Mesothelial cell of epicardium (in vitro differentiated cells): ENCODE data around the gene JUN. TPM values are rescaled to one million over a fixed set of nuclear protein-coding genes. Genes with fewer than 3 reads are reported as not detected.

ENCODE experiments used
- DNase-seq, 2 experiments: peaks; one replicate each; pipeline ENCODE4 v3.0.0; 2021; ENCODE audit warnings: low spot score in 2 of 2; ENCODE audit not compliant: unreplicated experiment in 2 of 2
- H3K27ac Mint-ChIP-seq: 2 replicates; pipeline ENCODE4 v1.8.0; 2021; ENCODE audit warnings: mixed read lengths
- H3K27me3 Mint-ChIP-seq: 2 replicates; pipeline ENCODE4 v1.8.0; 2021; ENCODE audit warnings: low read depth, mixed read lengths
- H3K36me3 Mint-ChIP-seq: 2 replicates; pipeline ENCODE4 v1.8.0; 2021; ENCODE audit warnings: mixed read lengths
- H3K4me1 Mint-ChIP-seq: 2 replicates; pipeline ENCODE4 v1.8.0; 2021; ENCODE audit warnings: mixed read lengths
- H3K4me3 Mint-ChIP-seq: 2 replicates; pipeline ENCODE4 v1.8.0; 2021; ENCODE audit warnings: mild to moderate bottlenecking, moderate library complexity, mixed read lengths
- H3K9me3 Mint-ChIP-seq: 2 replicates; pipeline ENCODE4 v1.8.0; 2021; ENCODE audit warnings: mixed read lengths
- CTCF ChIP-seq: fragments of 200-600 bp; sonication (generic); IDR thresholded peaks from one replicate; pipeline ENCODE4 v1.5.0; 2021; ENCODE audit warnings: antibody characterized with exemption; ENCODE audit not compliant: unreplicated experiment
- total RNA-seq: library from RNA; stranded (reverse); gene quantifications from 3 replicates; pipeline ENCODE4 v1.2.1, GENCODE V29; 2021

JUN gene
- total RNA-seq, 1 donor from 2014 or later = 242 TPM

- Mint-ChIP-seq H3K9me3 (no peaks in the 10 kb centered on the region), H3K4me3 (no peak overlapping the region), H3K27me3 (no peaks in the 10 kb centered on the region), H3K27ac (peak overlapping the region; percentile 95), H3K36me3 (no peaks in the 10 kb centered on the region), H3K4me1 (peaks cover 48% of the 10 kb centered on the region)
- no peak for TF ChIP-seq CTCF
- no peak for DNase-seq
Observed at GRCh38 chr1:58813801-58814200, 30.0 kb upstream of the JUN start.

- Mint-ChIP-seq H3K27me3 (no peaks in the 10 kb centered on the region), H3K4me1 (peaks cover 44% of the 10 kb centered on the region), H3K9me3 (no peaks in the 10 kb centered on the region), H3K36me3 (no peaks in the 10 kb centered on the region), H3K27ac (peak overlapping the region; percentile 95), H3K4me3 (no peak overlapping the region)
- DNase-seq = no peak
- no peak for TF ChIP-seq CTCF
Observed at GRCh38 chr1:58813361-58813760, 29.5 kb upstream of the JUN start.

GRCh38 chr1:58812926-58813325 is 29.1 kb upstream of the JUN start:
- H3K4me3 Mint-ChIP-seq = no peak overlapping the region
- no peaks in the 10 kb centered on the region for H3K27me3 Mint-ChIP-seq
- no peaks in the 10 kb centered on the region for H3K9me3 Mint-ChIP-seq
- no peak for TF ChIP-seq CTCF
- no peaks in the 10 kb centered on the region for H3K36me3 Mint-ChIP-seq
- peaks cover 45% of the 10 kb centered on the region for H3K4me1 Mint-ChIP-seq
- H3K27ac Mint-ChIP-seq = peak overlapping the region; percentile 4
- DNase-seq = no peak

- H3K4me3 Mint-ChIP-seq = no peak overlapping the region
Observed at GRCh38 chr1:58812468-58812867, 28.6 kb upstream of the JUN start.

GRCh38 chr1:58811303-58811702 is 27.5 kb upstream of the JUN start:
- Mint-ChIP-seq H3K36me3 (no peaks in the 10 kb centered on the region), H3K27me3 (no peaks in the 10 kb centered on the region), H3K4me3 (no peak overlapping the region), H3K4me1 (peaks cover 40% of the 10 kb centered on the region), H3K27ac (no peak overlapping the region), H3K9me3 (no peaks in the 10 kb centered on the region)
- no peak for TF ChIP-seq CTCF
- DNase-seq = no peak

More at GRCh38 chr1:58812468-58812867, 28.6 kb upstream of the JUN start:
- no peaks in the 10 kb centered on the region for H3K36me3 Mint-ChIP-seq
- no peak for TF ChIP-seq CTCF
- H3K27me3 Mint-ChIP-seq = no peaks in the 10 kb centered on the region
- no peak for DNase-seq
- H3K4me1 Mint-ChIP-seq = peaks cover 45% of the 10 kb centered on the region
- peak overlapping the region; percentile 4 for H3K27ac Mint-ChIP-seq
- no peaks in the 10 kb centered on the region for H3K9me3 Mint-ChIP-seq
